DMS53 (cell line): ENCODE data around the gene ITIH6.
"Not testable (repeated sequence)": the region's sequence is repeated elsewhere in the genome, so short reads cannot be mapped to it uniquely, and the experiment has no call there.

Experiments
- DNase-seq: peaks from one replicate; lab custom pipeline; 2025; lab: John Stamatoyannopoulos, UW

ITIH6 gene

GRCh38 chrX:54798137-54798536 is at the start of gene ITIH6:
ITIH6 (minus strand) TSS chrX:54798255; CDS start chrX:54798210, 45 bp downstream.
- no peak for DNase-seq

GRCh38 chrX:54847700-54848099 is 49.6 kb upstream of the ITIH6 start:
- DNase-seq: not testable (repeated sequence)

GRCh38 chrX:54843050-54843449 is 45.0 kb upstream of the ITIH6 start:
- no peak for DNase-seq

- no peak for DNase-seq
These were observed 44.6 kb upstream of the ITIH6 start for GRCh38 chrX:54842607-54843006.

GRCh38 chrX:54841184-54841874 is 43.3 kb upstream of the ITIH6 start:
- not testable (repeated sequence) for DNase-seq

GRCh38 chrX:54838583-54838982 is 40.5 kb upstream of the ITIH6 start:
- no peak for DNase-seq

- no peak for DNase-seq
These were observed 28.5 kb upstream of the ITIH6 start for GRCh38 chrX:54826598-54826997.

GRCh38 chrX:54825716-54826438 is 27.8 kb upstream of the ITIH6 start:
- peak; percentile 43 for DNase-seq

GRCh38 chrX:54824722-54825121 is 26.7 kb upstream of the ITIH6 start:
- no peak for DNase-seq

- DNase-seq: no peak
These were observed 26.1 kb upstream of the ITIH6 start for GRCh38 chrX:54824195-54824594.

- DNase-seq: no peak
These were observed 23.3 kb upstream of the ITIH6 start for GRCh38 chrX:54821310-54821709.

GRCh38 chrX:54820737-54821136 is 22.7 kb upstream of the ITIH6 start:
- no peak for DNase-seq

GRCh38 chrX:54819201-54819600 is 21.1 kb upstream of the ITIH6 start:
- no peak for DNase-seq

- DNase-seq: no peak
These were observed 20.2 kb upstream of the ITIH6 start for GRCh38 chrX:54818221-54818620.

GRCh38 chrX:54817220-54817820 is 19.3 kb upstream of the ITIH6 start:
- no peak for DNase-seq

GRCh38 chrX:54812306-54812705 is 14.3 kb upstream of the ITIH6 start:
- no peak for DNase-seq

GRCh38 chrX:54811301-54811885 is 13.3 kb upstream of the ITIH6 start:
- no peak for DNase-seq

- no peak for DNase-seq
These were observed 12.5 kb upstream of the ITIH6 start for GRCh38 chrX:54810532-54810931.

GRCh38 chrX:54808605-54809483 is 10.8 kb upstream of the ITIH6 start:
- peak; percentile 97 for DNase-seq

- DNase-seq: no peak
These were observed 10.1 kb upstream of the ITIH6 start for GRCh38 chrX:54808109-54808604.

GRCh38 chrX:54807524-54808108 is 9.6 kb upstream of the ITIH6 start, which contains the start of gene MAGED2:
MAGED2 (plus strand) TSS chrX:54807745; CDS start chrX:54809332, 1,587 bp downstream.
- DNase-seq: peak; percentile 52
